ENCODE measurements around the gene IDE.

IDE gene

GRCh38 chr10:92530421-92530820 is 43.5 kb downstream of the IDE start:
- no CpG with 5 or more reads among the region's 1 CpG for WGBS
- Histone ChIP-seq H3K4me2 (ENCODE audit: low read length, poor library complexity, severe bottlenecking) (no peak overlapping the region), H2AFZ (ENCODE audit: low read depth, low read length) (no peak overlapping the region), H3K9me3 (ENCODE audit: control insufficient read depth, low read length) (no peaks in the 10 kb centered on the region), H2BK5ac (ENCODE audit: low read depth, low read length, poor library complexity, severe bottlenecking) (no peak overlapping the region), H4K8ac (ENCODE audit: low read length) (no peak overlapping the region), H3K9ac (ENCODE audit: low read length) (no peak overlapping the region), H3K27ac (ENCODE audit: low read length, poor library complexity, severe bottlenecking) (no peak overlapping the region), H4K91ac (ENCODE audit: low read length) (no peak overlapping the region), H3K4me3 (ENCODE audit: insufficient read depth in 1 of 2, low read depth in 1 of 2, low read length in 2 of 2) (no peak overlapping the region), H3K14ac (ENCODE audit: low read length in 2 of 2) (no peak overlapping the region), H2BK120ac (ENCODE audit: low read depth, low read length) (no peak overlapping the region), H3K79me1 (replicated peaks; ENCODE audit: low read length, poor library complexity, severe bottlenecking) (peaks cover 5% of the 10 kb centered on the region), H3K4ac (ENCODE audit: low read depth in 1 of 2, low read length in 2 of 2) (no peak overlapping the region), H3K4me1 (ENCODE audit: control insufficient read depth, insufficient read depth, low read depth, low read length) (no peaks in the 10 kb centered on the region), H2AK5ac (ENCODE audit: low read length, severe bottlenecking) (no peak overlapping the region), H3K27me3 (ENCODE audit: control insufficient read depth in 1 of 2, insufficient read depth in 1 of 2, low read length in 2 of 2) (no peaks in the 10 kb centered on the region), H3K18ac (ENCODE audit: low read depth in 1 of 2, low read length in 2 of 2) (no peak overlapping the region), H2BK12ac (ENCODE audit: low read length in 2 of 2) (no peak overlapping the region), H3K23ac (ENCODE audit: low read length in 2 of 2) (no peak overlapping the region), H3K36me3 (ENCODE audit: control insufficient read depth in 1 of 2, insufficient read depth in 2 of 2, low read depth in 1 of 2, low read length in 2 of 2) (peaks cover 7 to 56% of the 10 kb centered on the region in 2 experiments), H2BK15ac (ENCODE audit: low read depth, poor library complexity, severe bottlenecking) (no peak overlapping the region)
- DNase-seq, result no peak

- Histone ChIP-seq H3K79me1 (replicated peaks; ENCODE audit: low read length, poor library complexity, severe bottlenecking) (peaks cover 5% of the 10 kb centered on the region), H3K18ac (ENCODE audit: low read depth in 1 of 2, low read length in 2 of 2) (no peak overlapping the region), H3K4ac (ENCODE audit: low read depth in 1 of 2, low read length in 2 of 2) (no peak overlapping the region), H3K4me3 (ENCODE audit: insufficient read depth in 1 of 2, low read depth in 1 of 2, low read length in 2 of 2) (no peak overlapping the region), H3K9ac (ENCODE audit: low read length) (no peak overlapping the region), H3K27ac (ENCODE audit: low read length, poor library complexity, severe bottlenecking) (no peak overlapping the region), H4K8ac (ENCODE audit: low read length) (no peak overlapping the region), H2AFZ (ENCODE audit: low read depth, low read length) (no peak overlapping the region), H2AK5ac (ENCODE audit: low read length, severe bottlenecking) (no peak overlapping the region), H3K14ac (ENCODE audit: low read length in 2 of 2) (no peak overlapping the region), H3K36me3 (ENCODE audit: control insufficient read depth in 1 of 2, insufficient read depth in 2 of 2, low read depth in 1 of 2, low read length in 2 of 2) (peaks cover 7 to 38% of the 10 kb centered on the region in 2 experiments), H3K4me2 (ENCODE audit: low read length, poor library complexity, severe bottlenecking) (no peak overlapping the region), H3K27me3 (ENCODE audit: control insufficient read depth in 1 of 2, insufficient read depth in 1 of 2, low read length in 2 of 2) (no peaks in the 10 kb centered on the region), H4K91ac (ENCODE audit: low read length) (no peak overlapping the region), H2BK12ac (ENCODE audit: low read length in 2 of 2) (no peak overlapping the region), H3K9me3 (ENCODE audit: control insufficient read depth, low read length) (no peaks in the 10 kb centered on the region), H2BK120ac (ENCODE audit: low read depth, low read length) (no peak overlapping the region), H2BK15ac (ENCODE audit: low read depth, poor library complexity, severe bottlenecking) (no peak overlapping the region), H3K23ac (ENCODE audit: low read length in 2 of 2) (no peak overlapping the region), H3K4me1 (ENCODE audit: control insufficient read depth, insufficient read depth, low read depth, low read length) (no peaks in the 10 kb centered on the region), H2BK5ac (ENCODE audit: low read depth, low read length, poor library complexity, severe bottlenecking) (no peak overlapping the region)
- WGBS, result 98% methylated on average over 11 of the region's 11 CpGs
- DNase-seq, result no peak
Observed at GRCh38 chr10:92527716-92528115, 46.2 kb downstream of the IDE start.

GRCh38 chr10:92523639-92524038 is 50.3 kb downstream of the IDE start:
- H3K27ac ChIP-seq (ENCODE audit: low read length, poor library complexity, severe bottlenecking), result no peak overlapping the region
- whole genome bisulfite sequencing, result 100% methylated on average over 1 of the region's 3 CpGs
- H3K23ac ChIP-seq (ENCODE audit: low read length in 2 of 2), result no peak overlapping the region

GRCh38 chr10:92517034-92517655 is 56.7 kb downstream of the IDE start:
- no peak overlapping the region for H2AK5ac ChIP-seq (ENCODE audit: low read length, severe bottlenecking)
- H3K9me3 ChIP-seq (ENCODE audit: control insufficient read depth, low read length), result no peaks in the 10 kb centered on the region
- no peak overlapping the region for H3K14ac ChIP-seq (ENCODE audit: low read length in 2 of 2)
- no peak overlapping the region for H4K8ac ChIP-seq (ENCODE audit: low read length)
- 0% methylated on average over 1 of the region's 3 CpGs for WGBS
- H3K4ac ChIP-seq (ENCODE audit: low read depth in 1 of 2, low read length in 2 of 2), result no peak overlapping the region
- DNase-seq, result peak; percentile 82
- H2BK5ac ChIP-seq (ENCODE audit: low read depth, low read length, poor library complexity, severe bottlenecking), result no peak overlapping the region
- H2BK15ac ChIP-seq (ENCODE audit: low read depth, poor library complexity, severe bottlenecking), result no peak overlapping the region
- H3K79me1 ChIP-seq (replicated peaks; ENCODE audit: low read length, poor library complexity, severe bottlenecking), result peaks cover 2% of the 10 kb centered on the region
- no peak overlapping the region for H3K9ac ChIP-seq (ENCODE audit: low read length)
- H4K91ac ChIP-seq (ENCODE audit: low read length), result no peak overlapping the region
- no peak overlapping the region for H3K23ac ChIP-seq (ENCODE audit: low read length in 2 of 2)
- no peak overlapping the region for H3K18ac ChIP-seq (ENCODE audit: low read depth in 1 of 2, low read length in 2 of 2)
- no peak overlapping the region for H2AFZ ChIP-seq (ENCODE audit: low read depth, low read length)
- no peak overlapping the region for H3K4me3 ChIP-seq (ENCODE audit: insufficient read depth in 1 of 2, low read depth in 1 of 2, low read length in 2 of 2)
- no peak overlapping the region for H2BK12ac ChIP-seq (ENCODE audit: low read length in 2 of 2)
- H3K4me2 ChIP-seq (ENCODE audit: low read length, poor library complexity, severe bottlenecking), result no peak overlapping the region
- H2BK120ac ChIP-seq (ENCODE audit: low read depth, low read length), result no peak overlapping the region
- no peak overlapping the region for H3K27ac ChIP-seq (ENCODE audit: low read length, poor library complexity, severe bottlenecking)
- H3K27me3 ChIP-seq (ENCODE audit: control insufficient read depth in 1 of 2, insufficient read depth in 1 of 2, low read length in 2 of 2), result no peaks in the 10 kb centered on the region
- H3K36me3 ChIP-seq (ENCODE audit: control insufficient read depth in 1 of 2, insufficient read depth in 2 of 2, low read depth in 1 of 2, low read length in 2 of 2), result peaks cover 0 to 9% of the 10 kb centered on the region in 2 experiments
- H3K4me1 ChIP-seq (ENCODE audit: control insufficient read depth, insufficient read depth, low read depth, low read length), result no peaks in the 10 kb centered on the region

More at GRCh38 chr10:92523639-92524038, 50.3 kb downstream of the IDE start:
- no peak overlapping the region for H4K91ac ChIP-seq (ENCODE audit: low read length)
- H2AFZ ChIP-seq (ENCODE audit: low read depth, low read length), result no peak overlapping the region
- no peak overlapping the region for H3K4ac ChIP-seq (ENCODE audit: low read depth in 1 of 2, low read length in 2 of 2)
- H3K18ac ChIP-seq (ENCODE audit: low read depth in 1 of 2, low read length in 2 of 2), result no peak overlapping the region
- H2AK5ac ChIP-seq (ENCODE audit: low read length, severe bottlenecking), result no peak overlapping the region
- H3K36me3 ChIP-seq (ENCODE audit: control insufficient read depth in 1 of 2, insufficient read depth in 2 of 2, low read depth in 1 of 2, low read length in 2 of 2), result peaks cover 4 to 10% of the 10 kb centered on the region in 2 experiments
- no peak for DNase-seq
- no peak overlapping the region for H2BK120ac ChIP-seq (ENCODE audit: low read depth, low read length)
- H2BK15ac ChIP-seq (ENCODE audit: low read depth, poor library complexity, severe bottlenecking), result no peak overlapping the region
- no peak overlapping the region for H3K4me3 ChIP-seq (ENCODE audit: insufficient read depth in 1 of 2, low read depth in 1 of 2, low read length in 2 of 2)
- H3K9me3 ChIP-seq (ENCODE audit: control insufficient read depth, low read length), result no peaks in the 10 kb centered on the region
- no peaks in the 10 kb centered on the region for H3K27me3 ChIP-seq (ENCODE audit: control insufficient read depth in 1 of 2, insufficient read depth in 1 of 2, low read length in 2 of 2)
- H3K4me2 ChIP-seq (ENCODE audit: low read length, poor library complexity, severe bottlenecking), result no peak overlapping the region
- H2BK5ac ChIP-seq (ENCODE audit: low read depth, low read length, poor library complexity, severe bottlenecking), result no peak overlapping the region
- H3K9ac ChIP-seq (ENCODE audit: low read length), result no peak overlapping the region
- H3K79me1 ChIP-seq (replicated peaks; ENCODE audit: low read length, poor library complexity, severe bottlenecking), result peaks cover 5% of the 10 kb centered on the region
- no peak overlapping the region for H4K8ac ChIP-seq (ENCODE audit: low read length)
- H3K14ac ChIP-seq (ENCODE audit: low read length in 2 of 2), result no peak overlapping the region
- H2BK12ac ChIP-seq (ENCODE audit: low read length in 2 of 2), result no peak overlapping the region
- H3K4me1 ChIP-seq (ENCODE audit: control insufficient read depth, insufficient read depth, low read depth, low read length), result no peaks in the 10 kb centered on the region
